Hepatocyte (in vitro differentiated cells): ENCODE measurements around the gene CHST13. TPM values are rescaled to one million over a fixed set of nuclear protein-coding genes. Genes with fewer than 3 reads are reported as not detected.

Source experiments
- DNase-seq: peaks from one replicate; pipeline ENCODE4 v3.0.0-alpha.2; 2016; ENCODE audit warnings: low spot score
- H2AFZ ChIP-seq: fragments of 200-600 bp; sonication (generic); 2 replicates; pipeline ENCODE4 v1.6.0; 2016; ENCODE audit warnings: antibody characterized with exemption, mild to moderate bottlenecking
- H3K27ac ChIP-seq: fragments of 200-600 bp; sonication (generic); 2 replicates; pipeline ENCODE4 v1.5.1; 2016; ENCODE audit warnings: mild to moderate bottlenecking
- H3K27me3 ChIP-seq: fragments of 200-600 bp; sonication (generic); 2 replicates; pipeline ENCODE4 v1.6.1; 2016
- H3K36me3 ChIP-seq: fragments of 200-600 bp; sonication (generic); replicated peaks from 2 replicates; pipeline ENCODE4 v1.5.1; 2016; ENCODE audit warnings: low read depth; ENCODE audit not compliant: insufficient read depth
- H3K4me1 ChIP-seq: fragments of 200-600 bp; sonication (generic); 2 replicates; pipeline ENCODE4 v1.5.1; 2016; ENCODE audit warnings: mild to moderate bottlenecking, moderate library complexity; ENCODE audit not compliant: insufficient read depth
- H3K4me2 ChIP-seq: fragments of 200-600 bp; sonication (generic); 2 replicates; pipeline ENCODE4 v1.6.0; 2016
- H3K4me3 ChIP-seq: fragments of 200-600 bp; sonication (generic); 2 replicates; pipeline ENCODE4 v1.5.1; 2016; ENCODE audit warnings: mild to moderate bottlenecking
- H3K79me2 ChIP-seq: fragments of 200-600 bp; sonication (generic); 2 replicates; pipeline ENCODE4 v1.6.0; 2017; ENCODE audit warnings: mild to moderate bottlenecking
- H3K9me2 ChIP-seq: fragments of 200-600 bp; sonication (generic); replicated peaks from 2 replicates; pipeline ENCODE4 v1.6.0; 2017; ENCODE audit warnings: mild to moderate bottlenecking; ENCODE audit not compliant: insufficient read depth
- H3K9me3 ChIP-seq: fragments of 200-600 bp; sonication (generic); 2 replicates; pipeline ENCODE4 v1.5.1; 2016; ENCODE audit warnings: low read depth, mild to moderate bottlenecking
- H4K20me1 ChIP-seq: fragments of 200-600 bp; sonication (generic); 2 replicates; pipeline ENCODE4 v1.6.0; 2016; ENCODE audit warnings: mild to moderate bottlenecking; ENCODE audit not compliant: insufficient read depth, poor library complexity, severe bottlenecking
- EZH2 ChIP-seq: fragments of 200-600 bp; sonication (generic); IDR thresholded peaks from 2 replicates; pipeline ENCODE4 v1.6.1; 2016; ENCODE audit warnings: antibody characterized with exemption, mild to moderate bottlenecking, borderline replicate concordance
- EZH2phosphoT487 ChIP-seq: fragments of 200-600 bp; sonication (generic); IDR thresholded peaks from one replicate; pipeline ENCODE4 v1.6.1; 2018; ENCODE audit warnings: antibody characterized with exemption, mild to moderate bottlenecking, low read depth, moderate library complexity; ENCODE audit not compliant: unreplicated experiment, severe bottlenecking
- WGBS: methylation state at CpG from one replicate; pipeline ENCODE4 v1.1.6; 2016; ENCODE audit warnings: low lambda C conversion rate; ENCODE audit errors: missing lambda C conversion rate; 5-methylcytosine and 5-hydroxymethylcytosine counted together
- polyA plus RNA-seq: library from polyadenylated mRNA; unstranded; fragments of >200 nt; fragmentation: Nextera tagmentation; extraction: Ambion mirVana; gene quantifications from 2 replicates; pipeline ENCODE4 v1.2.1, GENCODE V29; 2016
- total RNA-seq: library from RNA; depleted of rRNA; stranded (reverse); fragments of >200 nt; gene quantifications from 2 replicates; pipeline ENCODE4 v1.2.3, GENCODE V29; 2014
- TF ChIP-seq, protein P1 (sequence below): fragments of 200-600 bp; sonication (generic); IDR thresholded peaks from 2 replicates; pipeline ENCODE4 v1.5.1; 2016; ENCODE audit warnings: antibody characterized with exemption, mild to moderate bottlenecking; ENCODE audit not compliant: poor library complexity

Gene CHST13
- total and polyA plus RNA-seq, 2 experiments from 2014 or later: 31.5 to 54.6 TPM

DNA sequence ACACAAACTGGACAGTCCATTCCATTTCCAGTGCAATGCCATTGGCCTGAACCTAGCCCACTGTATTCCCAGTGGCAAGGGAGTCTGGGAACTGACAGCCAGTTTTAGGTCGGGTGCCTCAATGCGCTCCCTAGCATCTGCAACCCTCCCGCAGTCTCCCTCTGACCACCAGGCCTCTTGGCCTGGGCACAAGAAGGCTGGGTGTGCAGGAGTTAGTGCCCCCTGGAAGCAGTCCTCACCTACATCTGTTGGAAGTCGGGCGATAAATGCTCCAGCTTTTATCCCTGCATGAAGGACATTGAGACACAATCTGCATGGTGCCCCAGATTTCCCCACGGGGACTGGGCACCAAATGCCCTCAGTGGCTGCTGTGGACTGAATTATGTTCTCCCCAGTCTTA, 22.1 kb downstream of the CHST13 start:
- Histone ChIP-seq H4K20me1 (no peaks in the 10 kb centered on the region), H3K4me3 (no peak overlapping the region), H3K27me3 (no peaks in the 10 kb centered on the region), H2AFZ (no peak overlapping the region), H3K36me3 (no peaks in the 10 kb centered on the region), H3K4me2 (no peak overlapping the region), H3K4me1 (no peaks in the 10 kb centered on the region), H3K79me2 (no peaks in the 10 kb centered on the region), H3K27ac (no peak overlapping the region), H3K9me3 (no peaks in the 10 kb centered on the region), H3K9me2 (no peaks in the 10 kb centered on the region)
- TF ChIP-seq EZH2phosphoT487 (no peak), EZH2 (no peak)
- TF ChIP-seq, protein P1, sequence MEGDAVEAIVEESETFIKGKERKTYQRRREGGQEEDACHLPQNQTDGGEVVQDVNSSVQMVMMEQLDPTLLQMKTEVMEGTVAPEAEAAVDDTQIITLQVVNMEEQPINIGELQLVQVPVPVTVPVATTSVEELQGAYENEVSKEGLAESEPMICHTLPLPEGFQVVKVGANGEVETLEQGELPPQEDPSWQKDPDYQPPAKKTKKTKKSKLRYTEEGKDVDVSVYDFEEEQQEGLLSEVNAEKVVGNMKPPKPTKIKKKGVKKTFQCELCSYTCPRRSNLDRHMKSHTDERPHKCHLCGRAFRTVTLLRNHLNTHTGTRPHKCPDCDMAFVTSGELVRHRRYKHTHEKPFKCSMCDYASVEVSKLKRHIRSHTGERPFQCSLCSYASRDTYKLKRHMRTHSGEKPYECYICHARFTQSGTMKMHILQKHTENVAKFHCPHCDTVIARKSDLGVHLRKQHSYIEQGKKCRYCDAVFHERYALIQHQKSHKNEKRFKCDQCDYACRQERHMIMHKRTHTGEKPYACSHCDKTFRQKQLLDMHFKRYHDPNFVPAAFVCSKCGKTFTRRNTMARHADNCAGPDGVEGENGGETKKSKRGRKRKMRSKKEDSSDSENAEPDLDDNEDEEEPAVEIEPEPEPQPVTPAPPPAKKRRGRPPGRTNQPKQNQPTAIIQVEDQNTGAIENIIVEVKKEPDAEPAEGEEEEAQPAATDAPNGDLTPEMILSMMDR: no peak
- no peak for DNase-seq
- 93% methylated on average over 6 of the region's 6 CpGs for WGBS

DNA sequence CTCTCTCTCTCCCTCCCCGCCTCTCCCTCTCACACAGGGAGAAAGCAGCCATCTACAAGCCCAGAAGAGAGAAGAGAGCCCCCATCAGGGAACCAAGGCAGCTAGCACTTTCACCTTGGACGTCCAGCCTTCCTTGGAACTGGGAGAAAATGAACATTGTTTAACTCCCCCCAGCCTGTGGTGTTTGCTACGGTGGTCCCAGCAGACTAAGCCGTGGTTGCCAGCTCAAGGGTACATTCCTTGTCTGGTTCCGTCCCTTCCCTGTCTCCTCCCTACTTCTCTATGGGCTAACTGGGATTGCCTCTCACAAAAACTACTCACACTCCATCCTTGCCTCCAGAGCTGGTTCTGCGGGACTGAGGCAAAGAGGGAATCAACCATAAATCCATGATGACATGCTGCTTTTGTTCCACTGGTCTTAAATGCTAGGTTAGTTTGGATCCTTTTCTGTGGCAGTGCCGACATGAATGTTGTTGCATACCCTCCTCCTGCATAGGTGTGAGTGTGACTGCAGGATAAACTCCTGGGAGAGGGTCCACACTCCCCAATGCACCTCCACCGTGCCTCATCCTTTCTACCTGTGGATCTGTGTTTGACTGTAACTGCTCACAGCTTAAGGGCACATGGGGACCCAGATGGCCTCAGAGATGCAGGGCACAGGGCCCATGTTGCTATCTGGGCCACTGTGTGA, 22.7 kb downstream of the CHST13 start:
- no peak for TF ChIP-seq EZH2phosphoT487
- no peak for TF ChIP-seq EZH2
- TF ChIP-seq, protein P1: no peak
- Histone ChIP-seq H3K4me1 (no peaks in the 10 kb centered on the region), H3K9me2 (no peaks in the 10 kb centered on the region), H3K79me2 (no peaks in the 10 kb centered on the region), H2AFZ (no peak overlapping the region), H3K4me2 (no peak overlapping the region), H3K4me3 (no peak overlapping the region), H4K20me1 (no peaks in the 10 kb centered on the region), H3K27ac (no peak overlapping the region), H3K9me3 (no peaks in the 10 kb centered on the region), H3K36me3 (no peaks in the 10 kb centered on the region), H3K27me3 (no peaks in the 10 kb centered on the region)
- WGBS: 83% methylated on average over 8 of the region's 8 CpGs
- DNase-seq: no peak

DNA sequence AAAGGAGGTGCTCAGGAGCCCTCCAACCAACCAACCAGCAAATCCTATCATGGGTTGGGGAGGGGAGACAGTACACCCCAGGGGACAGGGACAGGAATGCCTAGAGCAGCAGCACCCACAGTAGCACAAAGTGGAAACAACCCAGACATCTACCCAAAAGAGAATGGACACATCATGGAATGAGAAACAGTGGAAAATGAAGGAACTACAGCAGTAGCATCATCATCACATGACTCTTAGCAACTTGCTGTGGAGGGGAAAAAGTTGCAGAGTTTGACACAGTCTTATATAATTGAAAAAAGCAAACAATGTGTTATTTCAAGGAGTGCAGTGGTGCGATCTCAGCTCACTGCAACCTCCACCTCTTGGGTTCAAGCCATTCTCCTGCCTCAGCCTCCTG, 23.8 kb downstream of the CHST13 start:
- WGBS: 100% methylated on average over 1 of the region's 1 CpG
- DNase-seq: no peak
- H3K79me2 ChIP-seq: no peaks in the 10 kb centered on the region
- H3K36me3 ChIP-seq: no peaks in the 10 kb centered on the region
- TF ChIP-seq EZH2: no peak
- TF ChIP-seq EZH2phosphoT487: no peak
- TF ChIP-seq, protein P1: no peak
- H2AFZ ChIP-seq: no peak overlapping the region
- H3K4me3 ChIP-seq: no peak overlapping the region
- H3K9me3 ChIP-seq: no peaks in the 10 kb centered on the region
- H3K4me1 ChIP-seq: no peaks in the 10 kb centered on the region
- no peak overlapping the region for H3K4me2 ChIP-seq
- H3K27ac ChIP-seq: no peak overlapping the region
- no peaks in the 10 kb centered on the region for H3K9me2 ChIP-seq
- H4K20me1 ChIP-seq: no peaks in the 10 kb centered on the region
- no peaks in the 10 kb centered on the region for H3K27me3 ChIP-seq
